AG09309 (cell line): ENCODE measurements around the gene ZNF423.
"Not testable (repeated sequence)": the region's sequence is repeated elsewhere in the genome, so short reads cannot be mapped to it uniquely, and the experiment has no call there.

Source experiments
- DNase-seq: peaks from one replicate; pipeline ENCODE4 v3.0.0-alpha.2; 2010; ENCODE audit warnings: low read depth
- H3K4me3 ChIP-seq: 2 replicates; pipeline ENCODE4 v1.5.1; 2011; ENCODE audit warnings: mild to moderate bottlenecking, low read depth, low read length, moderate library complexity; ENCODE audit not compliant: control insufficient read depth
- TF ChIP-seq, protein P1 (sequence below): IDR thresholded peaks from 2 replicates; pipeline ENCODE4 v1.5.1; 2011; ENCODE audit warnings: mild to moderate bottlenecking, low read depth, low read length, inconsistent platforms; ENCODE audit not compliant: insufficient read depth, control insufficient read depth; ENCODE audit errors: missing control alignments

ZNF423 gene

DNA sequence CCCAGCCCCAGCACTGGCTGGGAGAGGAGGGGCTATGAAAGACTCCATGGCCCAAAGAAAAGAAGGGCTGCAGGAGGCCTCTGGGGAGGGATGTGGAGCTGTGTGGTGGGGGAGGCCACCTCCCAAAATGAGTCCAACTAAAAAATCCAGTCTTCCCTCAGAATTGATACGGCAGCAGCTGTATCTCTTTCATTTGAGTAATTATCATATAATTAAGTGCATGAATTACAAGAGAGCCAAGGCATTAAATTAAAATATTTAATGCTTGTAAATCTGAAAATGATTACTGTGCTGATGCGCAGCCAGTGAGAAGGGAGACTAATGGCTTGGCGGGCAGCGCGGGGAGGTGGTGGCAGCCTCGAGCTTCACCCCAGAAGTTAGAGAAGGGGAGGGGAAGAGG lies 289.5 kb downstream of the ZNF423 start:
- no peak overlapping the region for H3K4me3 ChIP-seq
- TF ChIP-seq, protein P1, sequence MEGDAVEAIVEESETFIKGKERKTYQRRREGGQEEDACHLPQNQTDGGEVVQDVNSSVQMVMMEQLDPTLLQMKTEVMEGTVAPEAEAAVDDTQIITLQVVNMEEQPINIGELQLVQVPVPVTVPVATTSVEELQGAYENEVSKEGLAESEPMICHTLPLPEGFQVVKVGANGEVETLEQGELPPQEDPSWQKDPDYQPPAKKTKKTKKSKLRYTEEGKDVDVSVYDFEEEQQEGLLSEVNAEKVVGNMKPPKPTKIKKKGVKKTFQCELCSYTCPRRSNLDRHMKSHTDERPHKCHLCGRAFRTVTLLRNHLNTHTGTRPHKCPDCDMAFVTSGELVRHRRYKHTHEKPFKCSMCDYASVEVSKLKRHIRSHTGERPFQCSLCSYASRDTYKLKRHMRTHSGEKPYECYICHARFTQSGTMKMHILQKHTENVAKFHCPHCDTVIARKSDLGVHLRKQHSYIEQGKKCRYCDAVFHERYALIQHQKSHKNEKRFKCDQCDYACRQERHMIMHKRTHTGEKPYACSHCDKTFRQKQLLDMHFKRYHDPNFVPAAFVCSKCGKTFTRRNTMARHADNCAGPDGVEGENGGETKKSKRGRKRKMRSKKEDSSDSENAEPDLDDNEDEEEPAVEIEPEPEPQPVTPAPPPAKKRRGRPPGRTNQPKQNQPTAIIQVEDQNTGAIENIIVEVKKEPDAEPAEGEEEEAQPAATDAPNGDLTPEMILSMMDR: no peak
- no peak for DNase-seq

DNA sequence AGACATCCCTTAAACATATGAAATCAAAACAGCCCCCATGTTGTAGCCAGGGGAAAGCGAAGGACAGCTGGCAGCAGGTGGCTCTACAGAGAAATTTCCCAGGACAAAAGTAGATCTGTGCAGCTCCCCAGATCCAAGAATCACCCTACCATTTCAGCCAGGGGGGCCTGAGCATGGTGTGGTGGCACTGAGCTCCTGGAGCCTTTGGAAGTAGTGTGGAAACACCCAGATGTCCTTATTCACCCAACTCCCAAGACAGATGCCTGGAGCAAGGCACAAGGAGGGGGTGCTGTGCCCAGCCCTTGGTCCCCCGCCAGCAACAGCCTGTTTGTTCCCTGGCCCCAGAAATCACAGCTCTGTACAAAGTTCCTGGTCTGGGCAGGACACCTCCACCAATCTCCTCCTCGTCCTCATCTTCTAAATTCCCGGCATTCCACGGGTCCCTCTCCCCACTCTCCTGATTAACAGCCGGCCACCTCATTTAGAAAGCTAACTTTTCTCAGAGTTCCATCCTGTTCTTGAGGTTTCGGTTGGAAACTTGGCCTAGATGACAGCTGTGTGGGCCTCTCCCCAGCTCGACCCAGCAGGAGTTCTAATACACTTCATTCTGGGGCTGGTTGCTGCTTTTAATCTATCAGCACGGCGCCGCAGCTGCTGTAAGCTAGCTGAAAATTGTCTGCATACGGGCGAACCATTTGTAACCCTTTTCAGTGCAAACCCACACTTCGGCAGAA lies 291.2 kb downstream of the ZNF423 start:
- TF ChIP-seq, protein P1: no peak
- H3K4me3 ChIP-seq: no peak overlapping the region
- DNase-seq: no peak

DNA sequence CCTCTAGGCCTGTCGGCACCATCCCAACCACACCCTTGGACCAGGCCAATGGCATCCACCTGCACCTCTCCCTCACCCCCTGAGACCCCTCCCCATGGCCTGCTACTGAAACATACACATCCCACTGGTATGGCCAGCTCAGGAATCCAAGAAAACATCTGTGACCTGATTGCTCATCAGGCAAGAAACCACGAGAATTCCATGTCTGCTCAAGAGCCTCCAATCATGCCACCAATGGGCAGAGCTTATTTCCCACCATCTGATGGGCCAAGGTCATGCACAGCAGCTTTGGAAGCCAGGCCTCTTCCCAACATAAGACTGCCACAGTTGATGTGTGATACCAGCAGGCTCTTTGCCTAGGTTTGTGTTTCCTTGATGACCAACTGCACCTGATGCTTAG lies 292.2 kb downstream of the ZNF423 start:
- TF ChIP-seq, protein P1: no peak
- no peak overlapping the region for H3K4me3 ChIP-seq
- DNase-seq: no peak

DNA sequence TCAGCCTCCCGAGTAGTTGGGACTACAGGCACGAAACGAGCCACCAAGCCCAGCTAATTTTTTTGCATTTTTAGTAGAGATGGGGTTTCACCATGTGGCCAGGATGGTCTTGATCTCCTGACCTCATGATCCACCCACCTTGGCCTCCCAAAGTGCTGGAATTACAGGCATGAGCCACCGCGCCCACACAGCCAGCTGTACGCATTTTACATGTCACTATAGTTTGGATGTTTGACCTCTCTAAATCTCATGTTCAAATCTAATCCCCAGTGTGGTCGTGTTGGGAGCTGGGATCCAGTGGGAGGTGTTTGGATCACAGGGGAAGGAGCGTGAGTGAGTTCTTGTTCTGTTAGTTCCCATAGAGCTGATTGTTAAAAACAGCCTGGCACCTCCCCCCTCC lies 293.0 kb downstream of the ZNF423 start:
- not testable (repeated sequence) for DNase-seq, H3K4me3 ChIP-seq

DNA sequence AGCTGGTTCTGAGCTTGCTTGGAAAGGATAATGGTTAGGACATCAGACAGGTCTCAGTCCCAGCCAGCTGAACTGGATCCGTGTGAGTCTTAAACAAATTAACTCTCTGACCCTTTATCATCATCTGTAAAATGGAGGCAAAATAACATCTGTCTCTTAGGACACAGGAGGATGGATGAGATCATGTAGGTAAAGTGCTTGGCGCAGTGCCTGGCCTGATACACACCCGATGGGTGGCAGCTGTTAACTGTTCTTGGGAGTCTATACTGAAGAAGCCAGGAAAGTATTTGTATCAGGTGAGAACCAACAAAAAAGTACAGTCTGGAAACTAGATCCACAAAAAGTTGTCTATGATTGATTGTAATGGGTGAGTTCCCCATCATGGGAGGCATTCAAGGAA lies 293.7 kb downstream of the ZNF423 start:
- TF ChIP-seq, protein P1: no peak
- no peak overlapping the region for H3K4me3 ChIP-seq
- no peak for DNase-seq

DNA sequence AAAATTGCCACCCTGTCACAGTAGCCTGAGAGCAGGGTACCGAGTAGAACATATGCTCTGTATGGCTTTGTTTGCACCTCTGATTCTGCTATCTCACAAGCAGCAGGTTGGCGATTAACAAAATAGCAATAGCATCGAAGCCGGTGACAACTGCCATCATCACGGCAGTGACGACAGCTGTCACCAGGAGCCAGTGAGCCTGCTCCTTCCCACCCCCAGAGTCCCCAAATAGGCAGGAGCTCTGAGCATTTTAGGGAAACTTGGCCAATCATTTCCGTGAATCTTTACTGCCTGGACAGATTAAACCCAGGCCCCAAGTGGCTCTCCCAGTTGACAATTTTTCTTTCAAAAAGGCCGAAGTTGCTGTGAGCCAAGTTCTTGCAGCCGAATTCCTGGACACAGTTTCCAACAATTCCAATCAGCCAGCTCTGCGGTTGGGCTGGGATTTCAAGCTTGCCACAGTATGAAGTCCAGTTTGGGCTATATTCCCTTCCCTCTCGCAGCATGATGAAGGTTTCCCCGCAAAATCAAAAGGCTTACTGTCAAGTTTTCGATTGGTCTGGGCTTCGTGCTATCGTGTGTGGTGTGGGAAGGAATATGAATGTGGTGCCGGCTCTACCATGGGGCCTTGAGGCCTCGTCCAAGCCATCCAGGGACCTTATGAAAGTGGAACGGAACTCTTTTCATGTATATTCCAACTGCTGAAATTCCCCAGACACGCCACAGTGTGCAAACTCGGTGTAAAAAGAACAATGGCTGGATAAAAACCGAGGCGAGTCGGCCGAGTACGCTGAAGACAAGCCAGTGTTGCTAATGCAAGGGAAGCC lies 295.7 kb downstream of the ZNF423 start:
- H3K4me3 ChIP-seq: no peak overlapping the region
- TF ChIP-seq, protein P1: no peak
- peak; percentile 11 for DNase-seq

DNA sequence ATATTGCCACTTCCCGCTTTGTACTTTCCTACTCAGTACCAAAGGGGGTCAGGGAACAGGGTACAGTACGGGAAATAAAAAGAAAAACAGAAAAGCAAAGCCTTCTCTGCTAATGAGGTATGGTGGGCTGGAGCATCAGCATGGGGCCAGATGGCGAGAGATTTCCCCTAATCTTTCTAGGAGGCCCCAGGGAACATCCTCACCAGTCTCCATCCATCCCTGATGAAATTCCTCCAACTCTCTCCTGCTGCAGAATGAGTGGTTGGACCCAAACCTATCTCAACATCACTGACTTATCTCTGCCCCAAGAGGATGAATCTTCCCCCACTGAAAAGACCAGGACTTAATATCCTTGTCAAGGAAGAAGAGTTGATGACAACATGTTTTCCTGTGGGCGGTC lies 296.7 kb downstream of the ZNF423 start:
- TF ChIP-seq, protein P1: no peak
- no peak overlapping the region for H3K4me3 ChIP-seq
- DNase-seq: no peak
